ENCODE measurements around the gene ABCC4. TPM values are rescaled to one million over a fixed set of nuclear protein-coding genes. Genes with fewer than 3 reads are reported as not detected.

The ABCC4 gene
- total RNA-seq, 1 experiment from 2014 or later = 17.7 TPM

GRCh38 chr13:95050800-95051615 is 250.2 kb downstream of the ABCC4 start:
- ChIA-PET CTCF (no interaction called here), POLR2A (ENCODE audit: unreplicated experiment) (no interaction called here)
- DNase-seq (no peak), ATAC-seq (no peak)
- no peaks in the 10 kb centered on the region for H3K9me2 ChIP-seq (replicated peaks; ENCODE audit: low read length)
- H4K20me1 ChIP-seq (ENCODE audit: low read length) = no peaks in the 10 kb centered on the region
- no peak overlapping the region for H3K4me3 ChIP-seq (ENCODE audit: low read length)
- H3K4me1 ChIP-seq (ENCODE audit: insufficient read depth, low read length) = no peaks in the 10 kb centered on the region
- no peak overlapping the region for H3K4me2 ChIP-seq (ENCODE audit: low read length)
- no peaks in the 10 kb centered on the region for H3F3A ChIP-seq (ENCODE audit: low read length, unreplicated experiment)
- no peak for TF ChIP-seq EZH2phosphoT487 (IDR thresholded peaks at IDR 0.05; ENCODE audit: borderline replicate concordance, low read length)
- TF ChIP-seq CTCF (conservative IDR thresholded peaks at IDR 0.05; ENCODE audit: low read depth, low read length) = no peak
- TF ChIP-seq EZH2 (IDR thresholded peaks at IDR 0.05; ENCODE audit: low read length, unreplicated experiment) = no peak
- intact Hi-C loops (cut with micrococcal nuclease) = no loop called here
- no peak overlapping the region for H3K27ac ChIP-seq (ENCODE audit: low read length)
- H3K9me3 ChIP-seq (ENCODE audit: low read length) = no peaks in the 10 kb centered on the region
- H3K79me2 ChIP-seq (ENCODE audit: low read length) = no peaks in the 10 kb centered on the region
- H3K36me3 ChIP-seq (ENCODE audit: low read depth, low read length) = no peaks in the 10 kb centered on the region
- no peaks in the 10 kb centered on the region for H3K27me3 ChIP-seq (ENCODE audit: low read length)
- H3K9ac ChIP-seq (ENCODE audit: low read length) = no peak overlapping the region
- BruUV-seq (replicated peaks) = no TSS peak
- H2AFZ ChIP-seq (ENCODE audit: low read length) = no peak overlapping the region

DNA sequence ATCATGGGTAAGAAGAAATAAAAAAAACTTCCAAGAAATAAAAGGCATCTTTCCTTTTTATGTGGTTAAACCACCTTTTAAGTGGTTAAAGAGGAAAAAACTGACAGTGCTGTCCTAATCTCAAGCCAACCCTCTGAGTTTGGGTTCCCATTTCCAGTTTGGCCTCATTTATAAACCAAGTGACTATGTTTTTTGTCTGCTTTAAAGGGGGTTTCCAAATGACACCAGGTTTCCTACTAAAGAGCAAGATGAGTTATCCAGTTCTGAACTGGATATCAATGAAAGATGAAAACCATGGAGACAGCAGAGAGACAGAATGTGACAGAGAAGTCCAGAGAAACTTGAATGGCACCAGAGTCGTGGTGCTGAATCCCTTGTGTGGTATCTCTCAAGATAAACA is 251.5 kb downstream of the ABCC4 start:
- no TSS peak for BruUV-seq (replicated peaks)
- Histone ChIP-seq H3K27ac (ENCODE audit: low read length) (no peak overlapping the region), H3K27me3 (ENCODE audit: low read length) (no peaks in the 10 kb centered on the region), H3K79me2 (ENCODE audit: low read length) (no peaks in the 10 kb centered on the region), H3K4me2 (ENCODE audit: low read length) (no peak overlapping the region), H3K4me3 (ENCODE audit: low read length) (no peak overlapping the region), H4K20me1 (ENCODE audit: low read length) (no peaks in the 10 kb centered on the region), H3K9me3 (ENCODE audit: low read length) (no peaks in the 10 kb centered on the region), H3K9ac (ENCODE audit: low read length) (no peak overlapping the region), H3K36me3 (ENCODE audit: low read depth, low read length) (no peaks in the 10 kb centered on the region), H2AFZ (ENCODE audit: low read length) (no peak overlapping the region), H3F3A (ENCODE audit: low read length, unreplicated experiment) (no peaks in the 10 kb centered on the region), H3K9me2 (replicated peaks; ENCODE audit: low read length) (no peaks in the 10 kb centered on the region), H3K4me1 (ENCODE audit: insufficient read depth, low read length) (no peaks in the 10 kb centered on the region)
- no peak for ATAC-seq
- POLR2A ChIA-PET (ENCODE audit: unreplicated experiment) = no interaction called here
- CTCF ChIA-PET = no interaction called here
- TF ChIP-seq CTCF (conservative IDR thresholded peaks at IDR 0.05; ENCODE audit: low read depth, low read length) (no peak), EZH2 (IDR thresholded peaks at IDR 0.05; ENCODE audit: low read length, unreplicated experiment) (no peak), EZH2phosphoT487 (IDR thresholded peaks at IDR 0.05; ENCODE audit: borderline replicate concordance, low read length) (no peak)
- DNase-seq = no peak
- intact Hi-C loops (cut with micrococcal nuclease) = no loop called here

DNA sequence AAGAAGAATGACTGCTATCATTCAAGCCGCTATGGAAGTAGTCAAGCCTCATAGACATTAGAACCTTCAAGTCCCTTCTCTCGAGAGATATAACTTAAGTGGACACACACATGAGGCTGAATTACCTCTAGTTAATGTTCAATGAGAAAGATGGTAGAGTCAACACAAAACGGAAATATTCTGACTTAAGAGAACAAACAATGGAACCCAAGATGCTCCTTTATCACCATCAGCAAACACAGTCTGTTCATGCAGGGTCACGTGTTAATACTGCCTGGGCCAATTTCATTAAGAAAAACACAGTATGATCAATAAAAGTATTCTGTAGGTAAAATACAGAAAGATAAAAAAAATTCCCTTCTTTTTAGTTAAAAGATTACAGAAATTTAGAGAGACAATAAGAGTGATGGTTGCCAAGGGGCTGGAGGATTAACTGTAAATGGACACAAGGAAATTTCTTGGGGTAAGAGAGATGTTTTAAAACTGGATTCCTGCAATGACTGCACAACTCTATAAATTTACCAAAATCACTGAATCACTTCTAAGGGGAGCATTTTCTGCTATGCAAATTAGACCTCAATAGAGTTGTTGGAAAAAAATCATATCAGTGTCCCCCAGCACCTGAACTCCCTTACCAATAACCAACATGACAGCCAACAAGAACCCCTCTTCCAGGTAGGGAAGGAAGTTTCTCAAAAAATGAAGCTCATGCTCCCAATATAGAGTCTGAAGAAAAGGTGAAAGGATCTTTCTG is 256.6 kb downstream of the ABCC4 start:
- no peaks in the 10 kb centered on the region for H4K20me1 ChIP-seq (ENCODE audit: low read length)
- intact Hi-C loops (cut with micrococcal nuclease) = no loop called here
- TF ChIP-seq EZH2 (IDR thresholded peaks at IDR 0.05; ENCODE audit: low read length, unreplicated experiment) = no peak
- no peak for TF ChIP-seq CTCF (conservative IDR thresholded peaks at IDR 0.05; ENCODE audit: low read depth, low read length)
- TF ChIP-seq EZH2phosphoT487 (IDR thresholded peaks at IDR 0.05; ENCODE audit: borderline replicate concordance, low read length) = no peak
- H3K9ac ChIP-seq (ENCODE audit: low read length) = no peak overlapping the region
- no peak overlapping the region for H3K4me2 ChIP-seq (ENCODE audit: low read length)
- no TSS peak for BruUV-seq (replicated peaks)
- H3F3A ChIP-seq (ENCODE audit: low read length, unreplicated experiment) = no peaks in the 10 kb centered on the region
- H3K9me2 ChIP-seq (replicated peaks; ENCODE audit: low read length) = no peaks in the 10 kb centered on the region
- 0 out of 2 replicates have a peak, but pooled peaks cover 4% of the 10 kb centered on the region for H3K36me3 ChIP-seq (ENCODE audit: low read depth, low read length)
- H3K79me2 ChIP-seq (ENCODE audit: low read length) = no peaks in the 10 kb centered on the region
- H3K27ac ChIP-seq (ENCODE audit: low read length) = no peak overlapping the region
- no peak for ATAC-seq
- H3K9me3 ChIP-seq (ENCODE audit: low read length) = no peaks in the 10 kb centered on the region
- POLR2A ChIA-PET (ENCODE audit: unreplicated experiment) = no interaction called here
- CTCF ChIA-PET = no interaction called here
- no peak for DNase-seq
- H3K4me1 ChIP-seq (ENCODE audit: insufficient read depth, low read length) = no peaks in the 10 kb centered on the region
- H3K27me3 ChIP-seq (ENCODE audit: low read length) = no peaks in the 10 kb centered on the region
- no peak overlapping the region for H2AFZ ChIP-seq (ENCODE audit: low read length)
- no peak overlapping the region for H3K4me3 ChIP-seq (ENCODE audit: low read length)

Data from PC-3 (cell line).